ENCODE results near the gene TTBK1.

- TF ChIP-seq REST (IDR thresholded peaks at IDR 0.05; ENCODE audit: low read depth) (no peak), FOXM1 (IDR thresholded peaks at IDR 0.05; ENCODE audit: borderline replicate concordance, low read depth) (no peak)
These were observed 55.5 kb downstream of the TTBK1 start for GRCh38 chr6:43298565-43299337.

Data from Ishikawa (cell line).